Hepatocyte (in vitro differentiated cells): Measurements from ENCODE around the gene YPEL4.

Experiments
- CTCF ChIP-seq: fragments of 200-600 bp; sonication (generic); IDR thresholded peaks from 2 replicates; pipeline ENCODE4 v1.5.1; 2016; ENCODE audit warnings: antibody characterized with exemption, mild to moderate bottlenecking; ENCODE audit not compliant: poor library complexity
- EZH2phosphoT487 ChIP-seq: fragments of 200-600 bp; sonication (generic); IDR thresholded peaks from one replicate; pipeline ENCODE4 v1.6.1; 2018; ENCODE audit warnings: antibody characterized with exemption, mild to moderate bottlenecking, low read depth, moderate library complexity; ENCODE audit not compliant: unreplicated experiment, severe bottlenecking

DNA sequence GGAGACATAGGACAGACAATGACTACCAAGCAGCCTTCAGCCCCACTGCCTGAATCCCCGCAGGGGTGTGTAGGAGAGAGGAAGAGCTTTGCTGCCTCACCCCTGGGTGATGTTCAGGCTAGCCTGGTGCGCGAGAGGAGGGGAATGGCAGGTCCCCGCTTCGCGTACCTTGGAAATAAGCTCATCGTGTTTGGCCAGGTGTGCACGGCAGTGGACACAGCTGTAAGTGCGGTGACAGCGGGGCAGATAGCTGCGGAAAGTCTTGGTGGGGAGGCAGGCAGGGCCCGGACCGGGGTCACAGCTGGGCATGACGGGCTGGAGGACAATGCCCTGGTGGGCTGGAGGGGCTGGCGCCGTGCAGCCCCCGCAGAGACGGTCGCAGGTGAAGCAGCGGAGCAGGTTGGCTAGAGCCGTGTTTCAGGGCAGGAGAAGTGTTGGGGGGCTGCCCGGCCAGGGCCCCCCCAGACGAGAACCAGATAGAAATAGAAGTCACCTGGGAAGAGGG is 2.9 kb downstream of the YPEL4 start:
- TF ChIP-seq CTCF (no peak), EZH2phosphoT487 (no peak)
